ACC112 (cell line): ENCODE measurements around the gene ACADVL.
"Not testable (repeated sequence)": the region's sequence is repeated elsewhere in the genome, so short reads cannot be mapped to it uniquely, and the experiment has no call there.

ENCODE experiments used
- H2AFZ ChIP-seq: fragments of 200-600 bp; sonication (generic); one replicate; pipeline ENCODE4 v1.6.0; 2017; ENCODE audit warnings: antibody characterized with exemption, low read length; ENCODE audit not compliant: unreplicated experiment
- H3K27ac ChIP-seq: fragments of 200-600 bp; sonication (generic); 2 replicates; pipeline ENCODE4 v1.5.1; 2014; ENCODE audit warnings: low read depth, mild to moderate bottlenecking, antibody characterized with exemption, low read length, moderate library complexity
- H3K27me3 ChIP-seq: fragments of 200-600 bp; sonication (generic); 2 replicates; pipeline ENCODE4 v1.6.1; 2014; ENCODE audit warnings: mild to moderate bottlenecking, antibody characterized with exemption, low read length, moderate library complexity, mixed read lengths; ENCODE audit not compliant: insufficient read depth
- H3K36me3 ChIP-seq: fragments of 200-600 bp; sonication (generic); 2 replicates; pipeline ENCODE4 v1.6.1; 2016; ENCODE audit warnings: mild to moderate bottlenecking, antibody characterized with exemption, low read length, moderate library complexity, mixed read lengths; ENCODE audit not compliant: insufficient read depth
- H3K4me1 ChIP-seq: fragments of 200-600 bp; sonication (generic); one replicate; pipeline ENCODE4 v1.6.1; 2016; ENCODE audit warnings: low read length, mixed read lengths; ENCODE audit not compliant: insufficient read depth, unreplicated experiment, control insufficient read depth
- H3K4me3 ChIP-seq: fragments of 200-600 bp; sonication (generic); 2 replicates; pipeline ENCODE4 v1.5.1; 2014; ENCODE audit warnings: mild to moderate bottlenecking, low read depth, low read length
- H3K79me2 ChIP-seq: fragments of 200-600 bp; sonication (generic); one replicate; pipeline ENCODE4 v1.6.0; 2016; ENCODE audit warnings: low read length; ENCODE audit not compliant: control insufficient read depth, unreplicated experiment, insufficient read depth

Gene ACADVL

DNA sequence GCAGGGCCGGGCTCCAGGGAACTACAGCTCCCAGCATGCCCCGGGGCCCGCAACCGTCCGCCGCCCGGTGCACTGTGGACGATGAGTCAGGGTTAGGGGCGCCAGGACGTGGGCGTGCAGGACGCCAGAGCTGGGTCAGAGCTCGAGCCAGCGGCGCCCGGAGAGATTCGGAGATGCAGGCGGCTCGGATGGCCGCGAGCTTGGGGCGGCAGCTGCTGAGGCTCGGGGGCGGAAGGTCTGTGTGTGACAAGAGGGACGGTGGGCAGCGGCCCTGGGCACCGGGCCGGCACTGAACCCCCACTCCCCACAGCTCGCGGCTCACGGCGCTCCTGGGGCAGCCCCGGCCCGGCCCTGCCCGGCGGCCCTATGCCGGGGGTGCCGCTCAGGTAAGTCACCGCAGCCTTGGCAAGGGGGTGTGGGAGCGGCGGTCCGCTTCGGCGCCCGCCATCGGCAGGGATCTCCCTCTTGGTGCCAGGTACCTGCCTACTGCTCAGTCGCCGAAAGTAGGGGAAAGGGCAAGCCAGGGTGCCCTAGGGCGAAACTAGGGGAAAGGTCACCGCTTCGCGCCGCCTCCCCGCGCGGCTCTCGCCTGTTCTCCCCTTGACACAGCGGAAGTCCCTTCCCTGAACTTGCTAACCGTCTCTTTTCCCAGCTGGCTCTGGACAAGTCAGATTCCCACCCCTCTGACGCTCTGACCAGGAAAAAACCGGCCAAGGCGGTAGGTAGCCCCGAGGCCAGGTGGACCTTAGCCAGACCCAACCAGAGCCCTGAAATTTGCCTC is at the start of gene ACADVL, which contains the start of gene DLG4:
Gene ACADVL (plus strand): TSS at position 127 of the 781 bp plus-strand sequence. CDS start 47 bp downstream, at position 174.
Gene DLG4 (minus strand): TSS at position 25 of the 781 bp plus-strand sequence.
- Histone ChIP-seq H3K27me3 (no peaks in the 10 kb centered on the region), H3K36me3 (no peaks in the 10 kb centered on the region), H2AFZ (no peak within 1 kb of the TSS), H3K27ac (peak within 1 kb of the TSS; percentile 82), H3K4me3 (peak within 1 kb of the TSS; percentile 85), H3K4me1 (peaks cover 44% of the 10 kb centered on the region), H3K79me2 (peaks cover 33% of the 10 kb centered on the region)

DNA sequence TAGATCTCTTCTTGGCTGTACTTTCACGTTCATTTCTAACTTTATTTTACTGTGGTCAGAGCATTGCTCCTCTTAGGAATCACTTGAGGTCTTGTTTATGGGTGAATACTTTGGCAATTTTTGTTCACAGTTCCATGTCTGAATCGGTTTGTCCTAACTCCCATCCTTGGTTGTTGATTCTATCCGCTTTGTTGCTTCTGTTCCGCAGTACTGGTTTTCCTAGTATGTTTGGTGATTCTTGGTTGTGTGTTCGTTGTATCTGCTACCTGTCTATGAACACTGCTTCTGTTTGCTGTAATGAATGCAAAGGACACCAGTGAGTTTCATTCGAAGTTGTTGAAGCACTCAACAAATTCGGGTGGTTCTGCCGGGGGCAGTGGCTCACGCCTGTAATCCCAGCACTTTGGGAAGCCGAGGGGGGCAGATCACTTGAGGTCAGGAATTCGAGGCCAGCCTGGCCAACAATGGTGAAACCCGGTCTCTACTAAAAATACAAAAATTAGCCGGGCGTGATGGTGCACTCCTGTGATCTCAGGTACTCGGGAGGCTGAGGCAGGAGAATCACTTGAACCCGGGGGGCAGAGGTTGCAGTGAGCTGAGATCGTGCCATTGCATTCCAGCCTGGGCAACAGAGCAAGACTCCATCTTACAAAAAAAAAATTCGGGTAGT is 47.1 kb upstream of the ACADVL start:
- not testable (repeated sequence) for H2AFZ ChIP-seq

DNA sequence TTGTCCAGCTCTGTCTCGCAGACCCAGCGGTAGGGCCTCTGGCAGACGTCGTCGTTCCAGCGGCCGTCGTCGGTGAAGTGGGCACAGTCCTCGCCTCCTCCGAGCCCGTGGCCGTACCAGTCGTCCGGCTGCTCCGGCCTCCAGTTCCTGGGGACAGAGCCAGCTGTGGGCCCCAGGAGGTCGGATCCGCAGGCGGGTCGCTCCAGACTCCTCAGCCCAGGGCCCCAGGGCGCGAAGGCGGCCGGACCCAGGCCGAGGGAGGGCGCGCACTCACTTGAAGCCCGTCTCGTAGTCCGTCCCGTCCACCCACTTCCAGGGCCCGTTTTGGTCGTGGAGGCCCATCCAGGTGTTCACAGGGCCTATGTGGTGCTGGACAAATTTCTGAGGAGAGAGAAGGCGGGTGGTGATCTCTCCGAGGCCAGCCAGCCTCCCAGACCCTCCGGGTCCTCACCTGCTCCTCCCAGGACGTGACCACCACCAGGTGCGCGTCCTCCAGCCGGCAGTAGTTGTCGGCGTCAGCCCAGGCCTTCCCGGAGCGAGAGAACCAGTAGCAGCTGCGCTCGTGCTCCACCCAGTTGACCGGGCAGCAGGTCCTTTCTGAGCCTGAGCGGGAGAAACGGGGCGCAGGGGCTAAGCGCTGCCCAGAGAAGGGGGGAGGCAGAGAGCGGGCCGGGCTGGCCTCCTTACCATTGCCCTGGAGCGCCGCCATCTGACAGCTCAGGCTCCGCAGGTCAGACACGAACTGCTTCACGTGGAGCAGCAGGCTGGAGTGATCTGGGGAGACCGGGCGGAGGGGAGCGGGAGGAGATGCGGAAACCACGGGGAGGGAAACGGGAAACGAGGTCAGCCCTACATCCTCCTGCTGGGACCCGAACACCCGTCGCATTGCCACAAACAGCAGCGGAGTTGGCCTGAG is 45.8 kb upstream of the ACADVL start:
- peaks cover 12% of the 10 kb centered on the region for H3K4me1 ChIP-seq
- no peak overlapping the region for H3K4me3 ChIP-seq
- H3K36me3 ChIP-seq, result no peaks in the 10 kb centered on the region
- H3K27ac ChIP-seq, result no peak overlapping the region
- no peaks in the 10 kb centered on the region for H3K27me3 ChIP-seq
- no peak overlapping the region for H2AFZ ChIP-seq
- no peaks in the 10 kb centered on the region for H3K79me2 ChIP-seq

More for the DNA sequence above, 47.1 kb upstream of the ACADVL start:
- not testable (repeated sequence) for H3K4me3 ChIP-seq, H3K36me3 ChIP-seq, H3K79me2 ChIP-seq, H3K4me1 ChIP-seq, H3K27ac ChIP-seq, H3K27me3 ChIP-seq

DNA sequence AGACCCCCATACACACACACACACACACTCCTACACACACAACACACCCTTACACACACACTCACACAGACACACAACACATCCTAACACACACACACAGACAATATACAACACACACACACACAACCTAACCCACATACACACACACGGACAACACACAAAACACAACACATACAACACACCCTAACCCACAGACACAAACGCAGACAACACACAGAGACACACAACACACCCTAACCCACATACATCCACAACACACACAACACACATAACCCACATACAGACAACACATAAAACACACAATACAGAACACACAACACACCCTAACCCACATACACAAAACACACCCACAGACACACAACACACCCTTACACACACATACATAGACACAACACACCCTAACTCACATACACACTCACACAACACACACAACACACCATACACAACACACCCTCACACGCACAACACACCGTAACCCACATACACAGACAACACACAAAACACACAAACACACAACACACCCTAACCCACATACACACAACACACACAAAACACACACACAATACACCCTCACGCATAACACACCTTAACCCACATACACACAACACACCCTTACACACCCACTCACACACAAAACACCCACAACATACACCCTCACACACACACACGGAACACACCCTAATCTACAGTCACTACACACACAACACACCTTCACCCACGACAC is 45.0 kb upstream of the ACADVL start:
- Histone ChIP-seq H3K27ac (no peak overlapping the region), H3K4me1 (peaks cover 17% of the 10 kb centered on the region), H3K27me3 (no peaks in the 10 kb centered on the region), H3K4me3 (no peak overlapping the region), H2AFZ (no peak overlapping the region), H3K79me2 (no peaks in the 10 kb centered on the region), H3K36me3 (no peaks in the 10 kb centered on the region)

DNA sequence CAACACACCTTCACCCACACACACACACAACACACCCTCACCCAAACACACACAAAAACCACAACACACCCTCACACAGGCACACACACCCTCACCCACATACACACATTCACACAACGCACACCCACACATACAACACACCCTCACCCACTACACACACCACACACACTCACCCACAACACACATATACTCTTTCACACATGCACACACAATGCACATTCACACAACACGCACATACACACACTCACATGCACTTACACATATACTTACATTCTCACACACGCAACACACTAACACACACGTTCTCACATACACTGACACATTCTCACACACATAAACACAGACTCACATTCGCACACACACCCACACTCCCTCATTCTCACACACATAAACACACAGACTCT is 44.4 kb upstream of the ACADVL start:
- no peak overlapping the region for H3K4me3 ChIP-seq
- no peak overlapping the region for H3K27ac ChIP-seq
- H3K27me3 ChIP-seq, result no peaks in the 10 kb centered on the region
- H2AFZ ChIP-seq, result no peak overlapping the region
- H3K79me2 ChIP-seq, result no peaks in the 10 kb centered on the region
- peaks cover 17% of the 10 kb centered on the region for H3K4me1 ChIP-seq
- H3K36me3 ChIP-seq, result no peaks in the 10 kb centered on the region

DNA sequence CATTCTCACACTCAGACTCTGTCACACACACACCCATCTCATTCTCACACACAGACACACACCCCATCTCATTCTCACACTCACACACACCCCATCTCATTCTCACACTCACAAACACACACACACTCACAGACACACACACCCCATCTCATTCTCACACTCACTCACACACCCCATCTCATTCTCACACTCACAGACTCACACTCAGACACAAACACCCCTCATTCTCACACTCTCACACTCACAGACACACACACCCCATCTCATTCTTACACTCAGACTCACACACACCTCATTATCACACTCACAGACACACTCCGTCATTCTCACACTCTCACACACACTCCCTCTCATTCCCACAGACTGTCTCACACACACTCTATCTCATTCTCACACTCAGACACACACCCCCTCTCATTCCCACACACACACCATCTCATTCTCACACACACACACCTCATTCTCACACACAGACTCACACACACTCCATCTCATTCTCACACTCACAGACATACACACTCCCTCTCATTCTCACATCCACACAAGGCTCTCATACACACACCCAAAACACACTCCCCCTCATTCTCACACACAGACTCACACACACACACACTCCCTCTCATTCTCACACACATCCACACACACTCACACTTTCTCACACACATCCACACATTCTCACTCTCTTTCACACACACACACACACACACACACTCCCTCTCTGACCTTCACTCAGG is 43.5 kb upstream of the ACADVL start:
- Histone ChIP-seq H3K27me3 (no peaks in the 10 kb centered on the region), H3K36me3 (no peaks in the 10 kb centered on the region), H3K79me2 (no peaks in the 10 kb centered on the region), H3K4me1 (peaks cover 14% of the 10 kb centered on the region), H3K27ac (no peak overlapping the region), H3K4me3 (no peak overlapping the region), H2AFZ (no peak overlapping the region)

DNA sequence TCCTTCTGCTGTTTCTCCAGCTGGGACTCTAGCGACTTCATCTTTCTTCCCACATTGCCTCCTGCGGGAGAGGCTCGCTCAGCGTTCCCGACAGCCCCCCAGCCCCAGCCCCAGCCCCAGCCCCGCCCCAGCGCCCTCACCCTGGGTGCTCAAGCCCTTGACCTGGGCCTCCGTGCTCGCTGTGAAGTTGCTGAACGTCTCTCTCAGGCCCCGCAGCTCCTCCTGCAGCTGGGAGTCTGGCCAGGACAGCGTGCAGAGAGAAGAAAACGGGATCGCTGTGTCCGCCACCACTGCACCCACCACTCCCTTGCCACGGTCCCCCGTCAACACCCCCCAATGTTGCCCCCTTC is 42.9 kb upstream of the ACADVL start:
- no peak overlapping the region; the same call in 1 of the 2 replicates for H3K4me3 ChIP-seq
- no peak overlapping the region for H3K27ac ChIP-seq
- no peaks in the 10 kb centered on the region for H3K36me3 ChIP-seq
- H3K4me1 ChIP-seq, result peaks cover 13% of the 10 kb centered on the region
- no peaks in the 10 kb centered on the region for H3K27me3 ChIP-seq
- H2AFZ ChIP-seq, result no peak overlapping the region
- no peaks in the 10 kb centered on the region for H3K79me2 ChIP-seq

DNA sequence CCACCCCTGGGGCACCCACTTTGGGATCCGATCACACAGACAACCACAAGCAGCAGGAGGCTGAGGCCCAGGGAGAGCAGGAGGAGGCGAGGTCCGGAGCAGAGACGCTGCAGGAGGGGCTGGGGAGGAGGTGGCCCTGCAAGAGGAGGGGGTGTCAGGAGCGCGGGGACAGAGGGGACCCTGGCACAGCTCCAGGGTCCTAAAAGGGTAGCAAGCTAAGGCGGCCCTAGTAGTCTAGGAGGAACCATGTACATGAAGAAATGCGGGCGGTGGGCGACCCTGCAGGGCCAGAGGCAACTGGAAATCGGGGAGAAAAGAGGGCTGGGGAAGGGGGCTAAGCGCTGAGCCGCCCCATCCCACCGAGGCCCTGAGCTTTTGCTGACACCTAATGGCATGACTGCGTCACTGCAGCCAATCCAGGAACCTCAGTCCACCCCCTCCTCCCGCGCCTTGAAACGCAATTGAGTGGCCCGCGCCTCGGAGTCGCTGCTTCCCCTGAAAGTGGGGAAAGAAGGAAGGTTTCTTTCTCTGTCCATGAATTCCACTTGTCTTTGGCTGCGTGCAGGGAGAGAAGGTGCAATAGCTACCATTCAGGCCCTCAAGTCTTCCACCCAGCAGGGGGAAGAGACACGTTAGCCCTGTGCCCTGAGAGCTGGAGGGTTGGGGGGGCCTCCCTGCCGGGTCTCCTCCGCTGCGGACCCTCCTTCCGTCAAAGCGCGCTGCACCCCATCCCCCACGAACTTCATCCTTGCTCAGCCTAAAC is 42.4 kb upstream of the ACADVL start:
- no peak overlapping the region for H3K27ac ChIP-seq
- H3K4me3 ChIP-seq, result peak overlapping the region; percentile 73
- peak overlapping the region; percentile 75 for H2AFZ ChIP-seq
- H3K27me3 ChIP-seq, result no peaks in the 10 kb centered on the region
- peaks cover 13% of the 10 kb centered on the region for H3K4me1 ChIP-seq
- H3K36me3 ChIP-seq, result no peaks in the 10 kb centered on the region
- H3K79me2 ChIP-seq, result no peaks in the 10 kb centered on the region

DNA sequence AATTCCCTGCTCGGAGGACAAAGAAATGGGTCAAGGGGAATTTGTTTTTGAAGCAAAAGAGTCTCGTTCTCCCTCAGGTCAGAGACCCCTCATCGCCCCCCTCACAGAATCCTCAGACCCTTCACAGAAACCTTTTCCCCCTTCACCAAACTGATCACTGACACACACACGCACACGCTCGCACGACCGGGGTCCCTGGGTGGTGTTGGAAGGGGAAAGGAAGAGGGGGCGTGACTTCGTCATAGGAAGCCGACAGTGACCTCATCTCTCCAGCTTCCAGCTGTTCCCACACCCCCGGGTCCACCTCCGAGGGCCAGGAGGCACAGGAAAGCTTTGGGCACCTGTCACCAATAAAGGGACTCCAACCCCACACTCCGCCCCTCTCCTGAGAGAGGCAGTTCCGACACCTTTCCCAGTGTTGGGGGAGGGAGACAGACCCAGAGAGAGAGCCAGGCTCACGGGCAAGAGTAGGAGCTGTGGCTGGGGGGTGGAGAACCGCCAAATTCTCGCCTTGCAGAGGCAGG is 41.7 kb upstream of the ACADVL start:
- no peaks in the 10 kb centered on the region for H3K27me3 ChIP-seq
- H3K79me2 ChIP-seq, result no peaks in the 10 kb centered on the region
- H3K27ac ChIP-seq, result no peak overlapping the region
- H3K36me3 ChIP-seq, result no peaks in the 10 kb centered on the region
- H3K4me1 ChIP-seq, result peaks cover 13% of the 10 kb centered on the region
- peak overlapping the region; percentile 73 for H3K4me3 ChIP-seq
- H2AFZ ChIP-seq, result peak overlapping the region; percentile 75
